Neural cell (in vitro differentiated cells): ENCODE data around the gene APMAP. TPM values are rescaled to one million over a fixed set of nuclear protein-coding genes. Genes with fewer than 3 reads are reported as not detected.

Source experiments
- H2AFZ ChIP-seq: fragments of 200-600, 300-800 bp; sonication (generic), shearing (Covaris generic); 2 replicates; pipeline ENCODE4 v1.6.0; 2014; ENCODE audit warnings: low read depth, mild to moderate bottlenecking, antibody characterized with exemption, low read length, moderate library complexity
- H3F3A ChIP-seq: fragments of 200-600 bp; shearing (Covaris generic); 2 replicates; pipeline ENCODE4 v1.6.1; 2016; ENCODE audit warnings: mild to moderate bottlenecking, moderate library complexity, mixed read lengths, antibody characterized with exemption, low read length; ENCODE audit not compliant: insufficient read depth, poor library complexity, severe bottlenecking
- H3K27ac ChIP-seq: fragments of 200-600, 300-800 bp; sonication (generic), shearing (Covaris generic); 2 replicates; pipeline ENCODE4 v1.5.1; 2014; ENCODE audit warnings: mild to moderate bottlenecking, low read length, moderate library complexity
- H3K27me3 ChIP-seq: fragments of 300-800, 200-600 bp; sonication (generic), shearing (Covaris generic); 2 replicates; pipeline ENCODE4 v1.6.0; 2014; ENCODE audit warnings: mild to moderate bottlenecking, low read depth, low read length, moderate library complexity; ENCODE audit not compliant: insufficient read depth
- H3K36me3 ChIP-seq: fragments of 300-800, 200-600 bp; sonication (generic), shearing (Covaris generic); 2 replicates; pipeline ENCODE4 v1.5.1; 2014; ENCODE audit warnings: mild to moderate bottlenecking, antibody characterized with exemption, low read length, moderate library complexity; ENCODE audit not compliant: insufficient read depth
- H3K4me2 ChIP-seq: fragments of 300-800, 200-600 bp; sonication (generic), shearing (Covaris generic); 2 replicates; pipeline ENCODE4 v1.6.0; 2014; ENCODE audit warnings: mild to moderate bottlenecking, low read length
- H3K4me3 ChIP-seq: fragments of 300-800, 200-600 bp; sonication (generic), shearing (Covaris generic); 2 replicates; pipeline ENCODE4 v1.5.1; 2014; ENCODE audit warnings: mild to moderate bottlenecking, low read length, moderate library complexity
- H3K79me2 ChIP-seq: fragments of 200-600 bp; shearing (Covaris generic); replicated peaks from 2 replicates; pipeline ENCODE4 v1.6.0; 2014; ENCODE audit warnings: mild to moderate bottlenecking, low read length, moderate library complexity; ENCODE audit not compliant: insufficient read depth
- H3K9ac ChIP-seq: fragments of 300-800, 200-600 bp; sonication (generic), shearing (Covaris generic); 2 replicates; pipeline ENCODE4 v1.6.1; 2016; ENCODE audit warnings: mild to moderate bottlenecking, low read length, mixed read lengths
- H3K9me2 ChIP-seq: fragments of 200-600 bp; shearing (Covaris generic); 2 replicates; pipeline ENCODE4 v1.6.1; 2016; ENCODE audit warnings: mild to moderate bottlenecking, low read length, mixed read lengths; ENCODE audit not compliant: insufficient read depth
- H3K9me3 ChIP-seq: fragments of 200-600, 300-800 bp; sonication (generic), shearing (Covaris generic); 2 replicates; pipeline ENCODE4 v1.6.1; 2016; ENCODE audit warnings: mild to moderate bottlenecking, mixed run types, low read length, moderate library complexity, mixed read lengths
- H4K20me1 ChIP-seq: fragments of 200-600 bp; shearing (Covaris generic); 2 replicates; pipeline ENCODE4 v1.6.1; 2016; ENCODE audit warnings: mild to moderate bottlenecking, mixed run types; ENCODE audit not compliant: insufficient read depth
- EP300 ChIP-seq: fragments of 450-650 bp; conservative IDR thresholded peaks from 2 replicates; pipeline ENCODE4 v1.6.1; 2014; ENCODE audit warnings: antibody characterized with exemption, mild to moderate bottlenecking, moderate library complexity; ENCODE audit not compliant: poor library complexity, severe bottlenecking
- EZH2 ChIP-seq: fragments of 200-600, 300-800 bp; shearing (Covaris generic), sonication (generic); IDR thresholded peaks from 2 replicates; pipeline ENCODE4 v1.6.1; 2014; ENCODE audit warnings: antibody characterized with exemption, low read length, borderline replicate concordance, mild to moderate bottlenecking; ENCODE audit not compliant: insufficient read depth, poor library complexity, severe bottlenecking
- MXI1 ChIP-seq: fragments of 450-650 bp; conservative IDR thresholded peaks from 2 replicates; pipeline ENCODE4 v1.6.1; 2014; ENCODE audit warnings: antibody characterized with exemption, mild to moderate bottlenecking; ENCODE audit not compliant: poor library complexity, severe bottlenecking
- POLR2AphosphoS5 ChIP-seq: IDR thresholded peaks from 2 replicates; pipeline ENCODE4 v1.6.1; 2012
- RAD21 ChIP-seq: fragments of 450-650 bp; conservative IDR thresholded peaks from 2 replicates; pipeline ENCODE4 v1.6.1; 2014; ENCODE audit warnings: antibody characterized with exemption, mild to moderate bottlenecking, moderate library complexity
- SMC3 ChIP-seq: fragments of 450-650 bp; conservative IDR thresholded peaks from 2 replicates; pipeline ENCODE4 v1.6.1; 2014; ENCODE audit warnings: antibody characterized with exemption, mild to moderate bottlenecking, moderate library complexity; ENCODE audit not compliant: poor library complexity
- TAF1 ChIP-seq: IDR thresholded peaks from 2 replicates; pipeline ENCODE4 v1.6.1; 2012; ENCODE audit warnings: low read depth
- polyA plus RNA-seq: library from polyadenylated mRNA; depleted of rRNA; stranded (reverse); fragments of >200 nt; gene quantifications from 2 replicates; pipeline ENCODE4 v1.2.3, GENCODE V29; 2014
- TF ChIP-seq, protein P1 (sequence below): fragments of 450-650 bp; IDR thresholded peaks from 2 replicates; pipeline ENCODE4 v1.5.1; 2014; ENCODE audit warnings: antibody characterized with exemption, mild to moderate bottlenecking, moderate library complexity; ENCODE audit not compliant: poor library complexity, severe bottlenecking
- TF ChIP-seq, protein P2 (sequence below): IDR thresholded peaks from 2 replicates; pipeline ENCODE4 v1.6.1; 2012; ENCODE audit warnings: borderline replicate concordance

The APMAP gene
- polyA plus RNA-seq, 1 donor from 2014 or later: 140 TPM

DNA sequence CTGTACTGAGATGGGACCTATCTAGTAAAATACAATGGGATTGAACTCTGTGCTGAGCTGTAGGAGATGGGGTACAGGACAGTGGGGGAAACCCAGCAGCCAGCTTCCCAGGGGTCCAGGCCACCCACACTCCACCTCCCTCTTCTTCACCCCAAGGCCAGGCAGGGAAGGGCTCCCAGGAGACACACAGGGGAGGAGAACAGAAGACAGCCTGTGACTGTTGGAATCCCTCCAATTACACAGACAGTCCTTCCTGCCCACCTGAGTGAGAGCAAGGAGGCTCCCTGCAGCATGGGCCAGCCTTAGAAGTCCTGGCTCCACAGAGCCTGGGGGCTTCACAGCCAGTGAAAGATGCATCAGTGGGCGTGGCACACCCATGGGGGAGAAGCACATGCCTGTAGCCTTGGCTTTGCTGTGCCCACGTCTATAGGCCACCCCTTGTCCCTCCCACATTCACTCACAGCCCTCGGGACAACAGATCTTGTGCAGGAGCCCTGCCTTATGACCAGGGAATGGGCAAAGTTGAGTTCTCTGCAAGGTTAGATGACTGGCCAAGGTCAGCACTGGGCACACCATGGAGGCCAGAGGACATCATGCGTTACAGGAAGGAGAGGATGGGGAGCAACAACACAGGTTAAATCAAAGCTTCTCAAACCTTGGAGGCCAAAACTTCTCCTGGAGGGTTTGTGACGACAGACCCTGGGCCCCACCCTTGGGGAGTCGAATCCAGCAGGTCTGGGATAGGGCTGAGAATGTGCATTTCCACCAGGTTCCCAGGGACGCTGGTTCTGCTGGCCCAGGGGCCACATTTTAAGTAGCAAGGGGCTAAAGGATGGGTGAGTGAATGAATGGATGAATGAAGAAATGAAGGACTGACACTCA lies 55.8 kb downstream of the APMAP start:
- H3K9me3 ChIP-seq: no peaks in the 10 kb centered on the region
- no peaks in the 10 kb centered on the region for H3K9me2 ChIP-seq
- H4K20me1 ChIP-seq: no peaks in the 10 kb centered on the region
- TF ChIP-seq MXI1 (no peak), POLR2AphosphoS5 (no peak), SMC3 (no peak), RAD21 (no peak), TAF1 (no peak), EP300 (no peak), EZH2 (no peak)
- TF ChIP-seq, protein P1, sequence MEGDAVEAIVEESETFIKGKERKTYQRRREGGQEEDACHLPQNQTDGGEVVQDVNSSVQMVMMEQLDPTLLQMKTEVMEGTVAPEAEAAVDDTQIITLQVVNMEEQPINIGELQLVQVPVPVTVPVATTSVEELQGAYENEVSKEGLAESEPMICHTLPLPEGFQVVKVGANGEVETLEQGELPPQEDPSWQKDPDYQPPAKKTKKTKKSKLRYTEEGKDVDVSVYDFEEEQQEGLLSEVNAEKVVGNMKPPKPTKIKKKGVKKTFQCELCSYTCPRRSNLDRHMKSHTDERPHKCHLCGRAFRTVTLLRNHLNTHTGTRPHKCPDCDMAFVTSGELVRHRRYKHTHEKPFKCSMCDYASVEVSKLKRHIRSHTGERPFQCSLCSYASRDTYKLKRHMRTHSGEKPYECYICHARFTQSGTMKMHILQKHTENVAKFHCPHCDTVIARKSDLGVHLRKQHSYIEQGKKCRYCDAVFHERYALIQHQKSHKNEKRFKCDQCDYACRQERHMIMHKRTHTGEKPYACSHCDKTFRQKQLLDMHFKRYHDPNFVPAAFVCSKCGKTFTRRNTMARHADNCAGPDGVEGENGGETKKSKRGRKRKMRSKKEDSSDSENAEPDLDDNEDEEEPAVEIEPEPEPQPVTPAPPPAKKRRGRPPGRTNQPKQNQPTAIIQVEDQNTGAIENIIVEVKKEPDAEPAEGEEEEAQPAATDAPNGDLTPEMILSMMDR: no peak
- TF ChIP-seq, protein P2, sequence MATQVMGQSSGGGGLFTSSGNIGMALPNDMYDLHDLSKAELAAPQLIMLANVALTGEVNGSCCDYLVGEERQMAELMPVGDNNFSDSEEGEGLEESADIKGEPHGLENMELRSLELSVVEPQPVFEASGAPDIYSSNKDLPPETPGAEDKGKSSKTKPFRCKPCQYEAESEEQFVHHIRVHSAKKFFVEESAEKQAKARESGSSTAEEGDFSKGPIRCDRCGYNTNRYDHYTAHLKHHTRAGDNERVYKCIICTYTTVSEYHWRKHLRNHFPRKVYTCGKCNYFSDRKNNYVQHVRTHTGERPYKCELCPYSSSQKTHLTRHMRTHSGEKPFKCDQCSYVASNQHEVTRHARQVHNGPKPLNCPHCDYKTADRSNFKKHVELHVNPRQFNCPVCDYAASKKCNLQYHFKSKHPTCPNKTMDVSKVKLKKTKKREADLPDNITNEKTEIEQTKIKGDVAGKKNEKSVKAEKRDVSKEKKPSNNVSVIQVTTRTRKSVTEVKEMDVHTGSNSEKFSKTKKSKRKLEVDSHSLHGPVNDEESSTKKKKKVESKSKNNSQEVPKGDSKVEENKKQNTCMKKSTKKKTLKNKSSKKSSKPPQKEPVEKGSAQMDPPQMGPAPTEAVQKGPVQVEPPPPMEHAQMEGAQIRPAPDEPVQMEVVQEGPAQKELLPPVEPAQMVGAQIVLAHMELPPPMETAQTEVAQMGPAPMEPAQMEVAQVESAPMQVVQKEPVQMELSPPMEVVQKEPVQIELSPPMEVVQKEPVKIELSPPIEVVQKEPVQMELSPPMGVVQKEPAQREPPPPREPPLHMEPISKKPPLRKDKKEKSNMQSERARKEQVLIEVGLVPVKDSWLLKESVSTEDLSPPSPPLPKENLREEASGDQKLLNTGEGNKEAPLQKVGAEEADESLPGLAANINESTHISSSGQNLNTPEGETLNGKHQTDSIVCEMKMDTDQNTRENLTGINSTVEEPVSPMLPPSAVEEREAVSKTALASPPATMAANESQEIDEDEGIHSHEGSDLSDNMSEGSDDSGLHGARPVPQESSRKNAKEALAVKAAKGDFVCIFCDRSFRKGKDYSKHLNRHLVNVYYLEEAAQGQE: no peak
- H3K79me2 ChIP-seq: no peaks in the 10 kb centered on the region
- H3K36me3 ChIP-seq: no peaks in the 10 kb centered on the region
- H2AFZ ChIP-seq: no peak overlapping the region
- no peak overlapping the region for H3K9ac ChIP-seq
- H3K27ac ChIP-seq: no peak overlapping the region
- no peak overlapping the region for H3K4me2 ChIP-seq
- H3K4me3 ChIP-seq: no peak overlapping the region
- H3K27me3 ChIP-seq: no peaks in the 10 kb centered on the region
- H3F3A ChIP-seq: no peaks in the 10 kb centered on the region

DNA sequence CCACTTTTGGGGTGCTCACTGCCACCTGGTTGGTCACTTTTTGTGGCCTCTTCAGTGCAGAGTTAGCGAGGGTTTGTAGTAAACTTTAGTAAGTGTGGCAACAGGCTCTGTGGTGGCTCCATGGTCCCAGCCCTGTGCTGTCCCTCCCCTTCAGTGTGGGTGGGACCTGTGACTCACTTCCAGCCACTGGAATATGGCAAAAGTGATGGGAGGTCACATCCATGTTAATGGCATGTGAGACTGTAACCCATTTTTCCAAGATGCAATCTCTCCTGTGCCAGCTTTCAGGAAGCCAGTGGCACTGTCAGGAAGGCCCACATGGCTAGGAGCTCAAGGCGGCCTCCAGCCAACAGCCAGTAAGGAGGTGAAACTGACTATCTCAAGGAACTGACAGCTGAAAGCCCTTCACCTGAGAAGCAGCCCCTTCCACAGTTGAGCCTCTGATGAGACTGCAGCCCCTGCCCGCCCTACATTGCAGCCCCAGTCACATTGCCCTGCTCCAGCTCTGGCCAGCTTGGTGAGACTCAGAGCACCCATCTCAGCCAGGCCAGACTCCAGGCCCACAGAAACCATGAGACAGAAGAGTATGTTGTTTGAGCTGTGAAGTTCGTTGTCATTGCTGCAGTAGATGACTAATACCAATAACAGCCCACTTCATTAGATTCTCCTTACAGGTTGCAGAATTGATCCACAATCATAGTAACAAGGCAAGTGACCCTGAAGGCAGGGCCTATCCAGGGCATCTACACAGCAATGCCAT lies 56.6 kb downstream of the APMAP start:
- Histone ChIP-seq H3K4me3 (no peak overlapping the region), H3K27ac (no peak overlapping the region), H3K9me3 (no peaks in the 10 kb centered on the region), H3K79me2 (no peaks in the 10 kb centered on the region), H3K9me2 (no peaks in the 10 kb centered on the region), H3F3A (no peaks in the 10 kb centered on the region), H2AFZ (no peak overlapping the region), H3K36me3 (no peaks in the 10 kb centered on the region), H3K27me3 (no peaks in the 10 kb centered on the region), H3K9ac (no peak overlapping the region), H4K20me1 (no peaks in the 10 kb centered on the region), H3K4me2 (no peak overlapping the region)
- no peak for TF ChIP-seq SMC3
- TF ChIP-seq, protein P1: no peak
- TF ChIP-seq EZH2: no peak
- no peak for TF ChIP-seq EP300
- TF ChIP-seq POLR2AphosphoS5: no peak
- TF ChIP-seq, protein P2: no peak
- TF ChIP-seq RAD21: no peak
- TF ChIP-seq MXI1: no peak
- no peak for TF ChIP-seq TAF1
